GM12878 (cell line): Measurements from ENCODE around the gene RPL9. TPM values are rescaled to one million over a fixed set of nuclear protein-coding genes. Genes with fewer than 3 reads are reported as not detected.

Experiments
- ATAC-seq: fragments of 200-7000 bp; cut with Tn5 transposase; 3 replicates; pipeline ENCODE4 v1.9.1; 2020; ENCODE audit warnings: mild to moderate bottlenecking, moderate library complexity
- BruUV-seq: library from RNA; stranded (reverse); fragments of 400-500 nt; replicated peaks from 2 replicates; lab custom pipeline; 2021; lab: Mats Ljungman, UMichigan
- CTCF ChIA-PET: fragments of 300-600 bp; sonication (Branson Sonifier 250); formaldehyde crosslinking; extraction: SDS; loops from one replicate; lab custom pipeline; 2021; ENCODE audit warnings: inconsistent platforms; lab: Yijun Ruan, JAX
- POLR2A ChIA-PET: fragments of 350-600 bp; formaldehyde crosslinking; extraction: SDS; loops from one replicate; lab custom pipeline; 2021; ENCODE audit warnings: inconsistent platforms; lab: Charles Lee
- RAD21 ChIA-PET: fragments of 300-600 bp; sonication (Branson Sonifier 250); formaldehyde crosslinking; loops from one replicate; lab custom pipeline; 2023; ENCODE audit warnings: antibody characterized with exemption; ENCODE audit not compliant: unreplicated experiment; lab: Charles Lee
- SMC1A ChIA-PET: fragments of 300-600 bp; sonication (Branson Sonifier 250); formaldehyde crosslinking; loops from one replicate; lab custom pipeline; 2023; ENCODE audit not compliant: unreplicated experiment, uncharacterized antibody; lab: Charles Lee
- DNase-seq: peaks from one replicate; pipeline ENCODE4 v3.0.0-alpha.2; 2011; ENCODE audit warnings: low read depth, low spot score
- FAIRE-seq: peaks from 3 replicates; lab custom pipeline; 2011; peaks lifted over from hg19 to GRCh38; lab: Jason Lieb, UNC
- H2AFZ ChIP-seq: 2 replicates; pipeline ENCODE4 v1.6.0; 2011; ENCODE audit warnings: low read depth, low read length, control low read depth; ENCODE audit not compliant: control insufficient read depth
- H3K27ac ChIP-seq: 2 replicates; pipeline ENCODE4 v1.5.1; 2011; ENCODE audit warnings: control low read depth; ENCODE audit not compliant: control insufficient read depth, insufficient read depth
- H3K27me3 ChIP-seq, 2 experiments: replicated peaks in 1 of 2; 2 replicates each; pipeline versions ENCODE4 v1.6.0 to v1.6.1; 2011; ENCODE audit warnings: low read length in 1 of 2; ENCODE audit not compliant: control insufficient read depth in 2 of 2, insufficient read depth in 2 of 2
- H3K36me3 ChIP-seq, 2 experiments: 2 replicates each; pipeline ENCODE4 v1.5.1; 2011; ENCODE audit warnings: low read length in 1 of 2; ENCODE audit not compliant: control insufficient read depth in 2 of 2, insufficient read depth in 2 of 2
- H3K4me1 ChIP-seq: 2 replicates; pipeline ENCODE4 v1.6.1; 2011; ENCODE audit warnings: mild to moderate bottlenecking, low read length, moderate library complexity, mixed read lengths; ENCODE audit not compliant: control insufficient read depth, insufficient read depth
- H3K4me2 ChIP-seq: 2 replicates; pipeline ENCODE4 v1.6.0; 2011; ENCODE audit warnings: control low read depth; ENCODE audit not compliant: control insufficient read depth, insufficient read depth
- H3K4me3 ChIP-seq: fragments of 200-600 bp; sonication (generic); 2 replicates; pipeline ENCODE4 v1.5.1; 2016
- H3K79me2 ChIP-seq: 2 replicates; pipeline ENCODE4 v1.6.0; 2011; ENCODE audit warnings: low read length; ENCODE audit not compliant: control insufficient read depth, insufficient read depth
- H3K9ac ChIP-seq: 2 replicates; pipeline ENCODE4 v1.8.0; 2011; ENCODE audit warnings: low read length, control low read depth, mixed read lengths; ENCODE audit not compliant: control insufficient read depth, insufficient read depth
- H3K9me3 ChIP-seq: replicated peaks from 3 replicates; pipeline ENCODE4 v1.5.1; 2011; ENCODE audit warnings: mild to moderate bottlenecking, low read length; ENCODE audit not compliant: control insufficient read depth, insufficient read depth
- H4K20me1 ChIP-seq: 2 replicates; pipeline ENCODE4 v1.6.0; 2011; ENCODE audit not compliant: control insufficient read depth, insufficient read depth
- BCLAF1 ChIP-seq: fragments of 450-650 bp; IDR thresholded peaks from 2 replicates; pipeline ENCODE4 v1.6.1; 2017; ENCODE audit warnings: antibody characterized with exemption, mild to moderate bottlenecking, moderate library complexity
- CBX5 ChIP-seq: sonication (generic); IDR thresholded peaks from 2 replicates; pipeline ENCODE4 v1.6.1; 2016; ENCODE audit warnings: low read depth, moderate library complexity, mild to moderate bottlenecking, inconsistent platforms
- CREM ChIP-seq: IDR thresholded peaks from 2 replicates; pipeline ENCODE4 v1.6.1; 2014; ENCODE audit warnings: antibody characterized with exemption, low read depth
- DPF2 ChIP-seq: fragments of 450-650 bp; IDR thresholded peaks from 2 replicates; pipeline ENCODE4 v1.6.1; 2017; ENCODE audit warnings: mild to moderate bottlenecking
- GATAD2B ChIP-seq: fragments of 450-650 bp; conservative IDR thresholded peaks from 2 replicates; pipeline ENCODE4 v1.6.1; 2017; ENCODE audit warnings: low read depth, mild to moderate bottlenecking, moderate library complexity
- KAT2A ChIP-seq: conservative IDR thresholded peaks from 2 replicates; pipeline ENCODE4 v1.6.1; 2011; ENCODE audit warnings: low read depth, low read length; ENCODE audit not compliant: control insufficient read depth
- MEF2B ChIP-seq: fragments of 450-650 bp; IDR thresholded peaks from 2 replicates; pipeline ENCODE4 v1.6.1; 2018; ENCODE audit warnings: mild to moderate bottlenecking, moderate library complexity; ENCODE audit not compliant: partially characterized antibody, poor library complexity, severe bottlenecking
- MTA3 ChIP-seq: IDR thresholded peaks from 2 replicates; pipeline ENCODE4 v1.6.1; 2012; ENCODE audit warnings: low read length, inconsistent platforms, borderline replicate concordance
- RAD21 ChIP-seq: IDR thresholded peaks from 2 replicates; pipeline ENCODE4 v1.6.1; 2011; ENCODE audit warnings: mild to moderate bottlenecking, low read depth, low read length, moderate library complexity; ENCODE audit not compliant: insufficient read depth
- SMC3 ChIP-seq: IDR thresholded peaks from 2 replicates; pipeline ENCODE4 v1.6.1; 2011; ENCODE audit warnings: low read length, improper control_type of control experiment, borderline replicate concordance
- SREBF1 ChIP-seq: IDR thresholded peaks from 2 replicates; pipeline ENCODE4 v1.6.1; 2012; ENCODE audit warnings: mild to moderate bottlenecking, low read length
- YY1 ChIP-seq: IDR thresholded peaks from 2 replicates; pipeline ENCODE4 v1.6.1; 2011; ENCODE audit warnings: low read depth, mild to moderate bottlenecking, low read length
- WGBS: methylation state at CpG from one replicate; pipeline ENCODE4 v1.1.6; 2016; ENCODE audit warnings: low lambda C conversion rate; ENCODE audit not compliant: insufficient replicate concordance, insufficient coverage; ENCODE audit errors: missing lambda C conversion rate; 5-methylcytosine and 5-hydroxymethylcytosine counted together
- in situ Hi-C: fragments of 300-500 bp; cut with MboI; formaldehyde crosslinking; loops from 9 replicates; pipeline ENCODE4 v1.14.3; 2018; ENCODE audit warnings: mixed read lengths
- intact Hi-C: fragments of 100-400 bp; cut with micrococcal nuclease; formaldehyde crosslinking; loops from one replicate; pipeline ENCODE4 v1.14.2; 2022; ENCODE audit not compliant: unreplicated experiment
- polyA plus RNA-seq, 11 experiments: library from polyadenylated mRNA; depleted of rRNA in 4 of 11; unstranded in 6 of 11; stranded (reverse) in 5 of 11; fragments of >200 nt; fragmentation: Nextera tagmentation in 4 of 11; fragmentation: Illumina TruSeq in 1 of 11; extraction: Ambion mirVana in 4 of 11; extraction: Trizol in 1 of 11; gene quantifications; 1 replicate in 1 of 11; 2 replicates in 10 of 11; pipeline versions ENCODE4 v1.2.1 to v1.2.3, GENCODE V29; 2011 to 2016; ENCODE audit warnings: inconsistent platforms in 2 of 11, missing spikeins in 2 of 11, low read depth in 1 of 11
- total RNA-seq, 4 experiments: library from RNA; depleted of rRNA in 3 of 4; stranded (reverse); fragments of >200 nt in 3 of 4; fragmentation: Illumina TruSeq in 1 of 4; extraction: Trizol in 1 of 4; gene quantifications; 2 replicates each; pipeline versions ENCODE4 v1.2.1 to v1.2.3, GENCODE V29; 2013 to 2021
- TF ChIP-seq, protein P1 (sequence below): IDR thresholded peaks from 2 replicates; pipeline ENCODE4 v1.6.1; 2012; ENCODE audit warnings: improper control_type of control experiment, low read depth, low read length; ENCODE audit not compliant: insufficient replicate concordance

The RPL9 gene
- total and polyA plus RNA-seq, 10 of the 15 experiments (the other 5 are each of a cell fraction or from before 2014, with no cell fraction given): 1,006 to 4,767 (median 2,910) TPM

GRCh38 chr4:39446842-39447573 is 11.7 kb downstream of the RPL9 start:
- FAIRE-seq: peak; percentile 95
- ChIA-PET RAD21 (no interaction called here), SMC1A (interaction anchor here (1.3 kb wide), 1 partner anchor 9 kb away, joined by 5 read pairs; no protein-coding TSS in a partner anchor), CTCF (interaction anchor here (0.5 to 2.6 kb wide), 8 partner anchors 9 to 544 kb away, joined by 3 to 12 read pairs (median 4); partner anchors contain the start of genes LIAS and RPL9), POLR2A (interaction anchor here (1.0 to 2.1 kb wide), 2 partner anchors 10 to 166 kb away, joined by 5 to 9 read pairs; no protein-coding TSS in a partner anchor)
- Histone ChIP-seq H3K4me2 (peak overlapping the region; percentile 88), H3K36me3 (peaks cover under 1 to 12% of the 10 kb centered on the region in 2 experiments; a peak in 3 of 4 replicates), H3K4me3 (peak overlapping the region; percentile 18; the same call in 1 of the 2 replicates), H3K9me3 (no peaks in the 10 kb centered on the region), H3K27me3 (no peaks in the 10 kb centered on the region), H2AFZ (peak overlapping the region; percentile 62), H3K27ac (no peak overlapping the region), H3K9ac (0 out of 2 replicates have a peak overlapping the region, but pooled peaks have one; percentile 26), H3K4me1 (peaks cover 4% of the 10 kb centered on the region; the same call in 1 of the 2 replicates), H4K20me1 (no peaks in the 10 kb centered on the region), H3K79me2 (no peaks in the 10 kb centered on the region)
- in situ Hi-C loops: loop anchor here (25.0 kb wide), 1 partner anchor 535 kb away; no protein-coding TSS in a partner anchor
- BruUV-seq: no TSS peak
- ATAC-seq: peak; percentile 95
- 4% methylated on average over 61 of the region's 61 CpGs for WGBS
- DNase-seq: peak; percentile 48
- intact Hi-C loops: loop anchor here (5.0 kb wide), 1 partner anchor 95 kb away; no protein-coding TSS in a partner anchor
- TF ChIP-seq CBX5 (peak; percentile 88; the same call in 1 of the 2 replicates), BCLAF1 (no peak), DPF2 (peak; percentile 64; the same call in 1 of the 2 replicates), SMC3 (peak; percentile 39; the same call in 1 of the 2 replicates), SREBF1 (no peak), MTA3 (no peak), RAD21 (peak; percentile 47), KAT2A (no peak), YY1 (peak; percentile 92), MEF2B (peak; percentile 77), GATAD2B (peak; percentile 60; the same call in 1 of the 2 replicates), CREM (peak; percentile 51; the same call in 1 of the 2 replicates)
- TF ChIP-seq, protein P1, sequence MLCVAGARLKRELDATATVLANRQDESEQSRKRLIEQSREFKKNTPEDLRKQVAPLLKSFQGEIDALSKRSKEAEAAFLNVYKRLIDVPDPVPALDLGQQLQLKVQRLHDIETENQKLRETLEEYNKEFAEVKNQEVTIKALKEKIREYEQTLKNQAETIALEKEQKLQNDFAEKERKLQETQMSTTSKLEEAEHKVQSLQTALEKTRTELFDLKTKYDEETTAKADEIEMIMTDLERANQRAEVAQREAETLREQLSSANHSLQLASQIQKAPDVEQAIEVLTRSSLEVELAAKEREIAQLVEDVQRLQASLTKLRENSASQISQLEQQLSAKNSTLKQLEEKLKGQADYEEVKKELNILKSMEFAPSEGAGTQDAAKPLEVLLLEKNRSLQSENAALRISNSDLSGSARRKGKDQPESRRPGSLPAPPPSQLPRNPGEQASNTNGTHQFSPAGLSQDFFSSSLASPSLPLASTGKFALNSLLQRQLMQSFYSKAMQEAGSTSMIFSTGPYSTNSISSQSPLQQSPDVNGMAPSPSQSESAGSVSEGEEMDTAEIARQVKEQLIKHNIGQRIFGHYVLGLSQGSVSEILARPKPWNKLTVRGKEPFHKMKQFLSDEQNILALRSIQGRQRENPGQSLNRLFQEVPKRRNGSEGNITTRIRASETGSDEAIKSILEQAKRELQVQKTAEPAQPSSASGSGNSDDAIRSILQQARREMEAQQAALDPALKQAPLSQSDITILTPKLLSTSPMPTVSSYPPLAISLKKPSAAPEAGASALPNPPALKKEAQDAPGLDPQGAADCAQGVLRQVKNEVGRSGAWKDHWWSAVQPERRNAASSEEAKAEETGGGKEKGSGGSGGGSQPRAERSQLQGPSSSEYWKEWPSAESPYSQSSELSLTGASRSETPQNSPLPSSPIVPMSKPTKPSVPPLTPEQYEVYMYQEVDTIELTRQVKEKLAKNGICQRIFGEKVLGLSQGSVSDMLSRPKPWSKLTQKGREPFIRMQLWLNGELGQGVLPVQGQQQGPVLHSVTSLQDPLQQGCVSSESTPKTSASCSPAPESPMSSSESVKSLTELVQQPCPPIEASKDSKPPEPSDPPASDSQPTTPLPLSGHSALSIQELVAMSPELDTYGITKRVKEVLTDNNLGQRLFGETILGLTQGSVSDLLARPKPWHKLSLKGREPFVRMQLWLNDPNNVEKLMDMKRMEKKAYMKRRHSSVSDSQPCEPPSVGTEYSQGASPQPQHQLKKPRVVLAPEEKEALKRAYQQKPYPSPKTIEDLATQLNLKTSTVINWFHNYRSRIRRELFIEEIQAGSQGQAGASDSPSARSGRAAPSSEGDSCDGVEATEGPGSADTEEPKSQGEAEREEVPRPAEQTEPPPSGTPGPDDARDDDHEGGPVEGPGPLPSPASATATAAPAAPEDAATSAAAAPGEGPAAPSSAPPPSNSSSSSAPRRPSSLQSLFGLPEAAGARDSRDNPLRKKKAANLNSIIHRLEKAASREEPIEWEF: no peak
